ACHN (cell line): ENCODE results near the gene ATG7.

Experiments used
- DNase-seq: peaks from one replicate; pipeline ENCODE4 v3.0.0-alpha.2; 2015
- in situ Hi-C: cut with HindIII; loops from 2 replicates; pipeline ENCODE4 v1.10.0; 2017; ENCODE audit warnings: low sequenced_read_pairs, low pct_ligation_motif_present, low pct_unique_long_range_greater_than_20kb

Gene ATG7

GRCh38 chr3:11534011-11534792, 262.0 kb downstream of the ATG7 start:
- in situ Hi-C loops: no loop called here
- DNase-seq: no peak

- no peak for DNase-seq
- in situ Hi-C loops: no loop called here
Observed at GRCh38 chr3:11534793-11535101, 262.6 kb downstream of the ATG7 start.

GRCh38 chr3:11535243-11535960, 263.2 kb downstream of the ATG7 start:
- in situ Hi-C loops: no loop called here
- no peak for DNase-seq

GRCh38 chr3:11536132-11536935, 264.1 kb downstream of the ATG7 start:
- no peak for DNase-seq

GRCh38 chr3:11536936-11537612, 264.9 kb downstream of the ATG7 start:
- in situ Hi-C loops: no loop called here
- DNase-seq: no peak

More at GRCh38 chr3:11536132-11536935, 264.1 kb downstream of the ATG7 start:
- in situ Hi-C loops: no loop called here

- in situ Hi-C loops: no loop called here
- DNase-seq: no peak
Observed at GRCh38 chr3:11538581-11538980, 266.4 kb downstream of the ATG7 start.

GRCh38 chr3:11539218-11539617, 267.0 kb downstream of the ATG7 start:
- in situ Hi-C loops: no loop called here
- no peak for DNase-seq

- no peak for DNase-seq
- in situ Hi-C loops: no loop called here
Observed at GRCh38 chr3:11539677-11540076, 267.5 kb downstream of the ATG7 start.

GRCh38 chr3:11541321-11542303, 269.4 kb downstream of the ATG7 start:
- DNase-seq: no peak
- in situ Hi-C loops: no loop called here

GRCh38 chr3:11542551-11542950, 270.4 kb downstream of the ATG7 start:
- in situ Hi-C loops: no loop called here
- DNase-seq: no peak

GRCh38 chr3:11543141-11543947, 271.1 kb downstream of the ATG7 start:
- no peak for DNase-seq
- in situ Hi-C loops: no loop called here

- no peak for DNase-seq
- in situ Hi-C loops: no loop called here
Observed at GRCh38 chr3:11543948-11544387, 271.8 kb downstream of the ATG7 start.

GRCh38 chr3:11544412-11545181, 272.4 kb downstream of the ATG7 start:
- in situ Hi-C loops: no loop called here
- no peak for DNase-seq

- in situ Hi-C loops: no loop called here
Observed at GRCh38 chr3:11545186-11545851, 273.1 kb downstream of the ATG7 start.

GRCh38 chr3:11546657-11547302, 274.6 kb downstream of the ATG7 start:
- no peak for DNase-seq
- in situ Hi-C loops: no loop called here

More at GRCh38 chr3:11545186-11545851, 273.1 kb downstream of the ATG7 start:
- DNase-seq: no peak
